Pancreas (tissue), 10 donors: Measurements from ENCODE around the gene MEF2D. TPM values are rescaled to one million over a fixed set of nuclear protein-coding genes. Genes with fewer than 3 reads are reported as not detected.

Experiments
- ATAC-seq, 4 donors: fragments of 200-7000 bp; cut with Tn5 transposase; one replicate each; pipeline versions ENCODE4 v1.8.0 to v1.9.1; 2020; ENCODE audit warnings: mild to moderate bottlenecking in 4 of 4, moderate library complexity in 4 of 4
- DNase-seq, 6 donors: peaks; one replicate each; pipeline ENCODE4 v3.0.0-alpha.2; 2020
- FAIRE-seq: peaks from 2 replicates; lab custom pipeline; 2012; peaks lifted over from hg19 to GRCh38; lab: Jason Lieb, UNC
- H3K27ac ChIP-seq, 4 donors: fragments of 200-600 bp; sonication (generic); 1 replicate in 3 of 4; 2 replicates in 1 of 4; pipeline versions ENCODE4 v1.5.0 to v1.8.0; 2020
- H3K27me3 ChIP-seq, 4 donors: fragments of 200-600 bp; one replicate each; pipeline ENCODE4 v1.8.0; 2021
- H3K36me3 ChIP-seq, 3 donors: fragments of 200-600 bp; sonication (generic) in 1 of 3; one replicate each; pipeline versions ENCODE4 v1.5.0 to v1.8.0; 2020 to 2021
- H3K4me1 ChIP-seq, 3 donors: fragments of 200-600 bp; one replicate each; pipeline ENCODE4 v1.8.0; 2021
- H3K4me3 ChIP-seq, 4 donors: fragments of 200-600 bp; sonication (generic) in 2 of 4; one replicate each; pipeline versions ENCODE4 v1.5.0 to v1.8.0; 2020 to 2021
- H3K9me3 ChIP-seq, 4 donors: fragments of 200-600 bp; one replicate each; pipeline ENCODE4 v1.8.0; 2021
- CTCF ChIP-seq, 4 donors: fragments of 200-600 bp; sonication (generic) in 3 of 4; IDR thresholded peaks; one replicate each; pipeline versions ENCODE4 v1.5.0 to v1.8.0; 2021; ENCODE audit warnings: antibody characterized with exemption in 4 of 4
- WGBS, 2 donors: extraction: QIAGEN DNeasy Blood & Tissue Kit; methylation state at CpG; one replicate each; pipeline ENCODE4 v1.1.7; 2013; 5-methylcytosine and 5-hydroxymethylcytosine counted together
- intact Hi-C, 3 donors: fragments of 100-400 bp; cut with DNase I; formaldehyde crosslinking; loops; one replicate each; pipeline versions ENCODE4 v1.11.1 to v1.14.2; 2022
- polyA plus RNA-seq, 2 donors: library from polyadenylated mRNA; stranded (reverse); fragments of 200-250 nt; gene quantifications; one replicate each; pipeline ENCODE4 v1.2.3, GENCODE V29; 2013
- total RNA-seq, 6 donors: library from RNA; stranded (reverse); fragmentation: NEBNext Ultra II Directional in 4 of 6; extraction: Animal tissue kit (Norgen Biotek cat#: 25700) in 4 of 6; gene quantifications; one replicate each; pipeline versions ENCODE4 v1.2.1 to v1.2.4, GENCODE V29; 2021 to 2023
- donor health status: healthy with polysubstance abuse.
- donor health status: DM: no; HTN: no; CAD: no; lungs with moderate emphysema.
- donor health status: DM: no; HTN: no; CAD: no.
- donor health status: control.
- donor health status: control.
- donor health status: Bipolar disorder and iron deficiency.
- donor health status: DM: yes; HTN: yes; CAD: no.
- donor health status: DM: no; HTN: no; CAD: no.
- donor health status: DM: no; HTN: no; CAD: no.
- donor health status: DM: yes; HTN: yes; CAD: no.

MEF2D gene
- total and polyA plus RNA-seq, 8 donors, result 15.7 to 31.8 (median 23.6) TPM

- Histone ChIP-seq H3K4me3 (no peak overlapping the region), H3K4me1 (peaks cover 77 to 89% (median 83%) of the 10 kb centered on the region in 3 donors), H3K27ac (no peak overlapping the region), H3K36me3 (no peaks in the 10 kb centered on the region), H3K9me3 (no peaks in the 10 kb centered on the region), H3K27me3 (no peaks in the 10 kb centered on the region)
- intact Hi-C loops, result no loop called here
- no peak for DNase-seq
- ATAC-seq, result no peak
- FAIRE-seq, result no peak
- no peak for TF ChIP-seq CTCF (IDR thresholded peaks at IDR 0.05)
- WGBS, 2 donors, result 38 to 47% methylated on average over 7 of the region's 7 CpGs
Observed at GRCh38 chr1:156494309-156494895, 6.2 kb downstream of the MEF2D start.

- TF ChIP-seq CTCF (IDR thresholded peaks at IDR 0.05), result no peak
- no peaks in the 10 kb centered on the region for H3K9me3 ChIP-seq
- ATAC-seq, result no peak
- FAIRE-seq, result no peak
- DNase-seq, result no peak
- H3K36me3 ChIP-seq, result no peaks in the 10 kb centered on the region
- H3K4me1 ChIP-seq, result peaks cover 83 to 96% (median 89%) of the 10 kb centered on the region in 3 donors
- no peak overlapping the region for H3K27ac ChIP-seq
- intact Hi-C loops, result no loop called here
- H3K4me3 ChIP-seq, result no peak overlapping the region
- H3K27me3 ChIP-seq, result no peaks in the 10 kb centered on the region
Observed at GRCh38 chr1:156493742-156494141, 6.8 kb downstream of the MEF2D start.

DNA sequence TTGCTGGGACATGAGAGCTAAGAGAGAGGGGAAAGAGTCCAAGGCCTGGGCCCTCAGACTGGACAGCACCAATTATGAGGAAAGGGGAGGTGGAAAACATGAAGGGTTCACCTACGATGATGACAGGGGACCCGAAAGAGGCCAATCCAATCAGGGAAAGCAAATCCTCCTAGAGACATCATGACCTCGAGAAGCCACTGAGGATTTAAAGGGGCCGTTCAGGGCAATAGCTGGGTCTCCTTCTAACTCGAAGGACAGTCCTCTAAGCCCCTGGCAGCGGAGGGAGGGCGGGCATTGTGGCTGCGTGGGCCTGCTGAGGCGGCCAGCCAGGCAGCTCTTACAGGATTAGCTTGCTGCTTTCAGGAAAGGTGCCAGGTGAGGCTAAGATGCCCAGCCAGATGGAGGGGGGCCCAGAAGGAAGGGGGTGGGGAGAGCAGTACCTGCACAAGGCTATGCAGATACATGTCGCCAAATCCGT lies 7.4 kb downstream of the MEF2D start:
- Histone ChIP-seq H3K4me1 (peaks cover 84 to 96% (median 89%) of the 10 kb centered on the region in 3 donors), H3K9me3 (no peaks in the 10 kb centered on the region), H3K27me3 (no peaks in the 10 kb centered on the region), H3K4me3 (peak overlapping the region in 1 of 4 donors; percentile 7), H3K36me3 (no peaks in the 10 kb centered on the region), H3K27ac (peak overlapping the region in 2 of 4 donors; percentile 39 to 44)
- intact Hi-C loops, result no loop called here
- DNase-seq, result peak in 5 of 6 donors; percentile 71 to 82 (median 78)
- no peak for TF ChIP-seq CTCF (IDR thresholded peaks at IDR 0.05)
- WGBS, 2 donors, result 12 to 16% methylated on average over 11 of the region's 11 CpGs
- peak; percentile 49 to 59 (median 55) for ATAC-seq
- no peak for FAIRE-seq

DNA sequence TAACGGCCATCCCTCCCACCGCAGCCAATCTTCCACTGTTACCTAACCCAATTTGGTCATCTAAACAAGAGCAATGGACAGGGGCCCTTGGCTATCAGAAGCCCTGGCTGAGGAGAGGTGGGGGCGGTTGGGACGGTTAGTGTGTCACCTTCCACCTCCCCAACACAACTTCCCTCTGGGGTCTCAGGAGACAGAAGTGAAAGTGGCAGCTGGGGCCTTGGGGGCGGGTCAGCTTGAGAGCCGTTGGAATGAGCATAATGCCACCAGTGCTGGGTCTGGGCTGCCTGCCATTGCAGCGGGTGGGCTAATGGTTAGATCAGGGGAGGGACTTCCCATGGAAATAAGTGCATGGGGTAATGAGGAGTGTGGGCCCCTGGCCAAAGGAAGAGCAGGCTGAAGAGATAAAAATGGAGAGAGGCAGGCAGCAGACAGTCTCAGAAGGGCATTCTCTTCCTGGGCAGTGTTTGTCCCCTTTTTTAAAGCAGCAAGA lies 7.9 kb downstream of the MEF2D start:
- no peak for ATAC-seq
- 44 to 52% methylated on average over 7 of the region's 7 CpGs for WGBS, 2 donors
- Histone ChIP-seq H3K4me3 (peak overlapping the region in 1 of 4 donors; percentile 7), H3K9me3 (no peaks in the 10 kb centered on the region), H3K27me3 (no peaks in the 10 kb centered on the region), H3K36me3 (no peaks in the 10 kb centered on the region), H3K27ac (peak overlapping the region in 2 of 4 donors; percentile 39 to 44), H3K4me1 (peaks cover 79 to 93% (median 84%) of the 10 kb centered on the region in 3 donors)
- FAIRE-seq, result no peak
- TF ChIP-seq CTCF (IDR thresholded peaks at IDR 0.05), result no peak
- intact Hi-C loops, result no loop called here
- no peak for DNase-seq

DNA sequence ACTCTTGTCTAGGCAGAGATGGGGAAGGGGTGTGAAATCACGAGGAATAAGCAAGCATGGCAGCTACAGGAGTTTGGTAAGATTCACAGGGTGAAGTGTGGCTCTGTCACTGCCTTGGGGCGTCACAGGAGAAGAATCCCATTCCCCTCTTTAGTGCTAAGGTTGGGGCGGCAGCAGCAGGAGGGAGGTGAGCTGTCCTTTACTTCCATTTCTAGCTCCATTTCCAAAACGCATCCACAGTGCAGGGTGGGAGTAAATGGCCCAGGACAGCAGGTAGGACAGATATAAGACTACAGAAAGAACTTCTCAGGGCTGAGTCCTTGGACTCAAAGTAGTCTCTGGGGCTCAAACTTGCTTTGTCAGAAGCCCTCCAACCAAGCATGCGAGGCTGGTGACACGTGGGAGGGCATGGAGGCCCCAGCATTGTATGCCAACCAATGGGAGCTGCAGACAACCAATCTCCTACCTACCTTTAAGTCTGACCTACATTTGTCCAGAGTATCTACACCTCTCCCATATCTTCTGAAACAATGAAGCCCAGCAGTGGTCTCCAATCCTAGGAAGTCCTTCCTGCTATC lies 8.5 kb downstream of the MEF2D start:
- intact Hi-C loops, result no loop called here
- ATAC-seq, result no peak
- DNase-seq, result no peak
- FAIRE-seq, result no peak
- Histone ChIP-seq H3K4me3 (no peak overlapping the region), H3K9me3 (no peaks in the 10 kb centered on the region), H3K27ac (peak overlapping the region in 1 of 4 donors; percentile 55), H3K27me3 (no peaks in the 10 kb centered on the region), H3K36me3 (no peaks in the 10 kb centered on the region), H3K4me1 (peaks cover 73 to 88% (median 79%) of the 10 kb centered on the region in 3 donors)
- 67 to 68% methylated on average over 6 of the region's 6 CpGs for WGBS, 2 donors
- TF ChIP-seq CTCF (IDR thresholded peaks at IDR 0.05), result no peak
